Muscle of leg (tissue), 11 donors: ENCODE results near the gene CHMP4A. TPM values are rescaled to one million over a fixed set of nuclear protein-coding genes. Genes with fewer than 3 reads are reported as not detected.
"Not testable (repeated sequence)": the region's sequence is repeated elsewhere in the genome, so short reads cannot be mapped to it uniquely, and the experiment has no call there.

Experiments
- DNase-seq: peaks from one replicate; pipeline ENCODE4 v3.0.0; 2013
- H3K27ac ChIP-seq: one replicate; pipeline ENCODE4 v1.5.1; 2013; ENCODE audit warnings: mild to moderate bottlenecking, low read length, control low read depth
- H3K27me3 ChIP-seq: one replicate; pipeline ENCODE4 v1.6.1; 2013; ENCODE audit warnings: low read length; ENCODE audit not compliant: control insufficient read depth, insufficient read depth
- H3K36me3 ChIP-seq: one replicate; pipeline ENCODE4 v1.6.1; 2013; ENCODE audit warnings: low read length; ENCODE audit not compliant: control insufficient read depth, insufficient read depth
- H3K4me1 ChIP-seq: one replicate; pipeline ENCODE4 v1.6.1; 2013; ENCODE audit warnings: low read length; ENCODE audit not compliant: control insufficient read depth, insufficient read depth
- H3K4me3 ChIP-seq: one replicate; pipeline ENCODE4 v1.5.1; 2013; ENCODE audit warnings: low read length, control low read depth
- H3K9me3 ChIP-seq: replicated peaks from 2 replicates; pipeline ENCODE4 v1.6.1; 2013; ENCODE audit warnings: low read depth, low read length; ENCODE audit not compliant: control insufficient read depth
- WGBS: methylation state at CpG from one replicate; pipeline ENCODE4 v1.1.5; 2013; ENCODE audit warnings: missing lambda C conversion rate; ENCODE audit not compliant: insufficient coverage; 5-methylcytosine and 5-hydroxymethylcytosine counted together
- polyA plus RNA-seq, 8 donors: library from polyadenylated mRNA; unstranded; fragments of 120-200 nt; gene quantifications; one replicate each; pipeline versions ENCODE4 v1.2.1 to v1.2.3, GENCODE V29; 2013; ENCODE audit warnings: inconsistent platforms in 1 of 8, low replicate concordance in 1 of 8; ENCODE audit not compliant: insufficient read length in 8 of 8, insufficient read depth in 1 of 8
- total RNA-seq: library from RNA; stranded (reverse); fragments of 120-200 nt; gene quantifications from one replicate; pipeline ENCODE4 v1.2.4, GENCODE V29; 2013

CHMP4A gene
- total and polyA plus RNA-seq, 9 donors, result 29.8 to 45.1 (median 41.5) TPM

DNA sequence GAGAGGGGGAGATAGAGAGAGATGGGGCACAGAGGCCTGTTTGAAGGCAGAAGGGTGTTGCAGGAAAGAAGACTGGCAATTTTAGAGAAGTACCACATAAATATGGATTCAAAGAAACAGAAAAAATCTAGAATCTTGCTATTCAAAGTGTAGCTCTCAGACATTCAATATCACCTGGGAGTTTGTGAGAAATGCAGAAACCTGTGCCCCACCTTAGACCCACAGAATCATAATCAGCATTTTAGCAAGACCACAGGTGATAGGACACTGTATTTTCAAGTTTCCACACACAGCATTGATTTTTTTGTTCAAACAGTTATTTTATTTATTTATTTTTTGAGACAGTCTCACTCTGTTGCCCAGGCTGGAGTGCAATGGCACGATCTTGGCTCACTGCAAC is 15.6 kb upstream of the CHMP4A start:
- WGBS, result no CpG with 5 or more reads among the region's 1 CpG
- no peak for DNase-seq
- Histone ChIP-seq H3K4me1 (peaks cover 19% of the 10 kb centered on the region), H3K36me3 (peaks cover 8% of the 10 kb centered on the region), H3K9me3 (no peaks in the 10 kb centered on the region), H3K27me3 (no peaks in the 10 kb centered on the region), H3K4me3 (no peak overlapping the region), H3K27ac (no peak overlapping the region)

DNA sequence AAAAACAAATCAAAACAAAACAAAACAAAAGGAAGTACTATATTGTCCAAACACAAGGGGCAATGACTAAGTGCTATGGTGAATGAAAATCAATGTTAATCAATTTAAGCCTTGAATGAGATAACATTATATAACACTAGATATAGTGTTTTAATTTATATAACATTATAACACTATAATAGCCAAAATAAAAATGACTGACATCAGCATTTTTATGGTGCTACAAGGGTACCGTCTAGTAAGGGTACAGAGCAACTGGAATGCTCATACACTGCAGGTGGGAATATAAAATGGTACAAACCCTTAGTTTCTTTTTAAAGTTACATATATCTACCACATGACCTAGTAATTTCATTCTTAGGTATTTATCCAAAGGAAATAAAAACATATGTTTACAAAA is 13.2 kb upstream of the CHMP4A start:
- H3K27ac ChIP-seq, result no peak overlapping the region
- no peak for DNase-seq
- H3K36me3 ChIP-seq, result peaks cover 7% of the 10 kb centered on the region
- peaks cover 8% of the 10 kb centered on the region for H3K4me1 ChIP-seq
- no peaks in the 10 kb centered on the region for H3K9me3 ChIP-seq
- H3K4me3 ChIP-seq, result no peak overlapping the region
- no CpG with 5 or more reads among the region's 1 CpG for WGBS
- no peaks in the 10 kb centered on the region for H3K27me3 ChIP-seq

DNA sequence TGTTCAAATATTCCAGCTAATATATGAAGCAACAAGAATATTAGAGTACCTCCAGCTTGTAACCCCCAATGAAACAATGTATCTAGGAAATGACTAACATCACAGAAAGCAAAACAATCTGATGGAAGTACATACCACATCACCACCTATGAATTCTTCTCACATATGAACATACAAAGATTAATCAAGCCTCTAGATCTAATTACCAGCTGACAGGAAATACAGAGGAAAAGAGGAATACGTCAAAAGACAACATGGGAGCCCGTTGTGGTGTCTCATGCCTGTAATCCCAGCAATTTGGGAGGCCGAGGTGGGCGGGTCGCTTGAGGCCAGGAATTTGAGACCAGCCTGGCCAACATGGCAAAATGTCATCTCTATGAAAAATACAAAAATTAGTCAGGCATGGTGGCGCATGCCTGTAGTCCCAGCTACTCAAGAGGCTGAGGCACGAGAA is 11.4 kb upstream of the CHMP4A start:
- Histone ChIP-seq H3K27ac (peak overlapping the region; percentile 65), H3K36me3 (peaks cover 7% of the 10 kb centered on the region), H3K27me3 (no peaks in the 10 kb centered on the region), H3K4me3 (no peak overlapping the region), H3K9me3 (no peaks in the 10 kb centered on the region), H3K4me1 (no peaks in the 10 kb centered on the region)
- 88% methylated on average over 2 of the region's 7 CpGs for WGBS
- DNase-seq, result no peak

DNA sequence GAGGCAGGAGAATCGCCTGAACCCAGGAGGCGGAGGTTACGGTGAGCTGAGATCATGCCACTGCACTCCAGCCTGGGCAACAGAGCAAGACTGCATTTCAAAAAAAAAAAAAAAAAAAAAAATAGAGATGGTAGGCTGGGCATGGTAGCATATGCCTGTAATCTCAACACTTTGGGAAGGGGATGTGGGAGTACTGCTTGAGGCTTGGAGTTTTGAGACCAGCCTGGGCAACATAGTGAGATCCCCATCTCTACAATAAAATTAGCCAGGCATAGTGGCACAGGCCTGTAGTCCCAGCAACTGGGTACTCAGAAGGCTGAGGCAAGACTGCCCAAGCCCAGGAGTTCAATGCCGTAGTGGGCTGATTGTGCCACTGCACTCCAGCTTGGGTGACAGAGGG is 9.7 kb upstream of the CHMP4A start:
- H3K36me3 ChIP-seq, H3K4me3 ChIP-seq, H3K4me1 ChIP-seq, H3K27ac ChIP-seq, H3K9me3 ChIP-seq, H3K27me3 ChIP-seq, DNase-seq: not testable (repeated sequence)
- WGBS, result 92% methylated on average over 2 of the region's 4 CpGs

DNA sequence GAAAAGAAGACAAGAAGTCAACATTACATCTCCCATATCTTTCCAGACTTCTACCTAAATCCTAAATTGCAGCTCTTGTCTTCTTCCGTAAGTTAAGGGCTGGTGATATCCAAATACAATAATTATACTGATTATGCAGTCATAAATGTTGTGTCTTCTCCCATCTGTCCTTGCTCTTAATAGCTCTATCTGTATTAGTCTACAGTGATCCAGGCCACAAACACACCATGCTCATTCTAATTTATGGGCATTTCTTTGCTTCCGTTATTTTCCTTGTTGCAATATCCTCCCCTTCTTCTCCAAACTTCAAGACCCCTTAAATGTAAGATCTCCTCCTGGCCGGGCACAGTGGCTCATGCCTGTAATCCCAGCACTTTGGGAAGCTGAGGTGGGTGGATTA is 6.2 kb upstream of the CHMP4A start:
- no CpG with 5 or more reads among the region's 3 CpGs for WGBS
- Histone ChIP-seq H3K4me1 (peaks cover 9% of the 10 kb centered on the region), H3K27ac (no peak overlapping the region), H3K9me3 (no peaks in the 10 kb centered on the region), H3K4me3 (no peak overlapping the region), H3K36me3 (peaks cover 12% of the 10 kb centered on the region), H3K27me3 (no peaks in the 10 kb centered on the region)
- DNase-seq, result no peak

DNA sequence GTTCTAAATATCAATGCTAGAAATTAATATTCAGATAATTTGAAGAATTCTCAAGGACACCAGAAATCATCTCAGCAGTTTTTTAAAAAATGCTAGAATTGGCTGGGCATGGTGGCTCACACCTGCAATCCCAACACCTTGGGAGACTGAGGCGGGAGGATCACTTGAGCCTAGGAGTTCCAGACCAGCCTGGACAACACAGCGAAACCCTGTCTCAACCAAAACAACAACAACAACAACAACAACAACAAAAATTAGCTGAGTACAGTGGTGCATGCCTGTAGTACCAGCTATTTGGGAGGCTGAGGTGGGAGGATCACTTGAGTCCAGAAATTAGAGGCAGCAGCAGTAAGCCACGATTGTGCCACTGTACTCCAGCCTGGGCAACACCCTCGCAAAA is 5.8 kb upstream of the CHMP4A start:
- Histone ChIP-seq H3K27ac (no peak overlapping the region), H3K4me1 (peaks cover 12% of the 10 kb centered on the region), H3K27me3 (no peaks in the 10 kb centered on the region), H3K9me3 (no peaks in the 10 kb centered on the region), H3K4me3 (no peak overlapping the region), H3K36me3 (peaks cover 14% of the 10 kb centered on the region)
- WGBS, result no CpG with 5 or more reads among the region's 4 CpGs
- DNase-seq, result no peak

DNA sequence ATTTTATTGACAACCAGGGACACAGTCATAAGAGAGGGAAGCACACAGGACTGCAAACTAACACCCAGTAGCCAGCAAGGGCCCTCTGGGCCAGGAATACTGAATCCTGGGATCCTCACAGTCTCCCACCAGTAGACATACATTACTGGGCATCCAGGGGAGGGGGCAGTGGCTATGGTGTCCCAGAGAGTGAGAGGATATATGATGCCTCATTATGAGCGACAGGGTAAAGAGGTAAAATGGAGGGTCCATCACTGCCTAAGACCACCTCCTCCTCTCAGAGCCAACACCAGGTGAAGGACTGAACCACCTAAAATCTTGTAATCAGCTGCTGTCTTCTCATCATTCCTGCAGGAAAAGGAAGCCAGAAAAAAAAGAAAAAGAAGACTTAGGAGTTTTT is 3.6 kb upstream of the CHMP4A start:
- H3K36me3 ChIP-seq, result peaks cover 16% of the 10 kb centered on the region
- not testable (repeated sequence) for H3K27me3 ChIP-seq, H3K27ac ChIP-seq, H3K4me3 ChIP-seq, H3K9me3 ChIP-seq, DNase-seq
- no CpG with 5 or more reads among the region's 1 CpG for WGBS
- peaks cover 17% of the 10 kb centered on the region for H3K4me1 ChIP-seq

DNA sequence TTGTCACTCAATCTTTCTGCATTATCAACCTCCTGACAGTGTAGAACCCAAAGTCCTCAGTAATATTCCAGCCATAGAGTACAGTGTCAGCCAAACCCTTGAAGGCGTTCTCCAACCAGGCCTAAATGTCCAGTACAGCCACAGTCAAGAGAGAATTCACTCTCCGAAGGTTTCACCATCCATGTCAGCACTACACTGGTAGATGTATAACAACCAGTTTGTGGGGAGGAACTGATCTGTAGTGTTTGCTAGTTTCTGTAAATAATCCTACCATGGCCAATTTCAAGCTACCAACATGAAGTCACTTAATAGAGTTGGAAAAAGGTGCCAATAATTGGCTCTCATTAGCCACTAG is 3.0 kb upstream of the CHMP4A start:
- WGBS, result no CpG with 5 or more reads among the region's 2 CpGs
- no peaks in the 10 kb centered on the region for H3K9me3 ChIP-seq
- H3K36me3 ChIP-seq, result peaks cover 19% of the 10 kb centered on the region
- peak overlapping the region; percentile 97 for H3K27ac ChIP-seq
- no peaks in the 10 kb centered on the region for H3K27me3 ChIP-seq
- DNase-seq, result no peak
- peaks cover 17% of the 10 kb centered on the region for H3K4me1 ChIP-seq
- peak overlapping the region; percentile 66 for H3K4me3 ChIP-seq

DNA sequence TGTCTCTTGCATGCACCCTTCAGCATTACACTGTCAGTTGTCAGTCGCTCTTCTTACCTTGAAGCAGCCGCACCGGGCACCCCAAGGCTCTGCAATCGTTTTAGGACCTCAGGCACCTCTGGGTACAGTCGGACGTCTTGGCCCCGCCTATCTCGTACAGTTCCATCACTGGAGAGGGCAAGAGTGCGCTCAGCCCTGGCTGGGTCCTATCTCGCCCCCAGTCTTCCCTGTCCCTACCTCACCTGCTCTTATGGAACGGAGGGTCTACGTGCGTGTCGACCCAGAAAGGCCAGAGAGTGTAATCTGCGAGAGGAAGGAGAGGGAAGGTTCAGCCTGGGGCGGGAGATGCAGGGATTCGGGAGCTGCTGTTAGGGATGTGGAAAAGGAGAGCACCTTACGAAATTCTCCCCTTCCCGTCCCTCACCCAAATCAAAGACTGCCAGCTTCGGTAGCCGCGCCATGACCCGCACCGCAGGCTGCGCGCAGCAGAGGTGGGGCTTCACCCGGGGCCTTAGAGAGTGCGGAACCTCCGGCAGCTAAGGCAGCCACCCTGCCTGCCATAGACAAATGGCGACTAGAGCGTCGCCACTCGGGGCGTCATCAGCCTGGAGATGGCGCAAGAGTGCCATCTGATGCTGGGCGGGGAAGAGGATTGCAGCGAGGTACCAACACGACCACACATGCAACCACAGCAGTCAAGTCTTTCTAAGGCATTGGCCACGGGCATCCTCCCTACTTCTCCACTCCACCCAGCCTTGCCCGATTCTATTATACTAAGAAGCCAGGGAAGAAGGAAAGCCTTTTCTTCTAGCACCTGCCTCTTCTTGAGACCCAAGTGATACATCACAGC is 2.4 kb upstream of the CHMP4A start, which contains the start of gene MDP1:
Gene MDP1 (minus strand): TSS at position 572 of the 850 bp plus-strand sequence. CDS start 111 bp downstream, at position 461.
- Histone ChIP-seq H3K27me3 (no peaks in the 10 kb centered on the region), H3K4me1 (peaks cover 17% of the 10 kb centered on the region), H3K4me3 (peak within 1 kb of the TSS; percentile 66), H3K36me3 (peaks cover 24% of the 10 kb centered on the region), H3K27ac (peak within 1 kb of the TSS; percentile 97), H3K9me3 (no peaks in the 10 kb centered on the region)
- WGBS, result 0% methylated on average over 18 of the region's 40 CpGs
- peak; percentile 94 for DNase-seq

DNA sequence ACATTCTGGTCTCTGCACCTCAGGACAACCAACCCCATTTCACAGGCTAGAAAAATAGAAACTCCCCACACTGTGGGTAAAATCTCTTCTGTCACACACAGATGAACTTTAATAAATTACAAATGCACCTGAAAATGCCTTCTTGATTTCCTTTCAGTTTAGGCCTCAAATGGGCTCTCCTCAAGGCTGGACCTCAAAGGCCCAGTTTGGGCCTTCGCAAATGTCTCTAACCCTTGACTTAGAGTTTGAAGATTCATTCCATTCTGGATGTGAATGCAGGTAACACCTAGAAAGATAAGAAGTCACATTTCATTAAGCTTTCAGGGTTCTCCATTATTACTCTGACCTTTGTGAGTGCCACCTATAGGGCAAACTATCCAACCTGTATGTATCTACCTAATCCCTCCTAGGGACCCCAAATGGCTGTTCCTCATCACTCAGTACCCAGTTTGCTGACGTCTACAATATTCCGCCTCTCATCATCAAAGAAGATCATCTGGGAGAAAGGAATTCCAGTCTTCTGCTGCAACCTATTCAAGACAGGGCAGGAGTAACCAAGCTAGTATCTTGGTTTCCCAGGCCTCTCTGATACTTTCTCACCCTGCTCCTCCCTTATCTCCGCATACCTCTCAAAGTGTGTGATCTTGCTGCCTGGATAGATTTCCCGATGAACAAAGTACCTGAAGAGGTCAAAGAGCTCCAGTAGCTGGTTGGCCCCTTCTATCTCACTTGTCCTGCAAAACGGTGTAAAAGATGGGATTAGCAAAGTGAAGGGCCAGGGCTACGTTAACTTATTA is 776 bp upstream of the CHMP4A start:
- Histone ChIP-seq H3K4me1 (peaks cover 17% of the 10 kb centered on the region), H3K36me3 (peaks cover 41% of the 10 kb centered on the region), H3K4me3 (peak overlapping the region; percentile 76), H3K27me3 (no peaks in the 10 kb centered on the region), H3K9me3 (no peaks in the 10 kb centered on the region), H3K27ac (peak overlapping the region; percentile 100)
- 94% methylated on average over 4 of the region's 7 CpGs for WGBS
- no peak for DNase-seq
